ENCODE results near the gene ST3GAL4. TPM values are rescaled to one million over a fixed set of nuclear protein-coding genes. Genes with fewer than 3 reads are reported as not detected.
"Not testable (repeated sequence)": the region's sequence is repeated elsewhere in the genome, so short reads cannot be mapped to it uniquely, and the experiment has no call there.

The ST3GAL4 gene
- total RNA-seq, 1 experiment from 2014 or later: 198 TPM

- in situ Hi-C loops (cut with HindIII; ENCODE audit: low pct_unique_long_range_greater_than_20kb, low sequenced_read_pairs); DNase-seq (ENCODE audit: low read depth, low spot score): not testable (repeated sequence)
These were observed 13.0 kb downstream of the ST3GAL4 start for GRCh38 chr11:126368336-126369119.

DNA sequence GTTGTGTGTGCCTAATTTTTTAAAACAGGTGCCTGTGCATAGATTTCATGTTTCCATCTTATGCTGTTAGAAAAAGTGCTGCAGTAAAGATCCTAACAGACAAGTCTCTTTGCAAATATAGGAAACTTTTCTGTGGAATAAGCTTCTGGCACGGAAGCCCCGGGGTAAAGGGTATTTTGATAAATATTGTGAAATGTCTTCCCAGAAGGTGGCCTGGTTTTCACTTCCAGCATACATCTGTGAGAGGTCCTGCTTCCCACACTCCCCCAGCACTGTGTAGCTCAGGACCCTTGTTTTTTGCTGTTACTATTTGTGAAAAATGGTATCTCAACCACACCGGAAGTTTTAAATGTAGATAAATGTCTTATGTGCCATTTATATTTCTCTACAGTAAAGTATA is 14.5 kb downstream of the ST3GAL4 start:
- in situ Hi-C loops (cut with HindIII; ENCODE audit: low pct_unique_long_range_greater_than_20kb, low sequenced_read_pairs): no loop called here
- no peak for DNase-seq (ENCODE audit: low read depth, low spot score)

GRCh38 chr11:126371595-126371994 is 16.1 kb downstream of the ST3GAL4 start:
- DNase-seq (ENCODE audit: low read depth, low spot score): no peak
- in situ Hi-C loops (cut with HindIII; ENCODE audit: low pct_unique_long_range_greater_than_20kb, low sequenced_read_pairs): no loop called here

- peak; percentile 94 for DNase-seq (ENCODE audit: low read depth, low spot score)
- in situ Hi-C loops (cut with HindIII; ENCODE audit: low pct_unique_long_range_greater_than_20kb, low sequenced_read_pairs): not testable (repeated sequence)
These were observed 18.0 kb downstream of the ST3GAL4 start for GRCh38 chr11:126373389-126374066.

- DNase-seq (ENCODE audit: low read depth, low spot score); in situ Hi-C loops (cut with HindIII; ENCODE audit: low pct_unique_long_range_greater_than_20kb, low sequenced_read_pairs): not testable (repeated sequence)
These were observed 19.2 kb downstream of the ST3GAL4 start for GRCh38 chr11:126374562-126375300.

DNA sequence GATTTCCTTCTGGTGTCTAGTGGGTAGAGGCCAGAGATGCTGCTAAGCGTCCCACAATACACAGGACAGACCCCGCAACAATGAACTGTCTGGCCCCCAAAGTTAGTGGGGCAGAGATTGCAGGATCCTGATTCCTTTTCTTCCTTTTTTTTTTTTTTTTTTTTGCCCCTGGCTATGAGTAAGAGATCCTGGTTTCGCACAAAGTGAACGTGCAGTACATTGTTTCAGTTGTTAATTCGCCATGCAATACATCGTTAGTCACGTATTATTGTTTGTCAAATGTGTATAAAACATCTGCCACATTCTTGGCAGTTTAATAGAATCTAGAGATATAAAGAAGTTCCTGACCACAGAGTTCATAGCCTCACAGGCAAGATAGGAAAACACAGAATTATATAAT is 20.2 kb downstream of the ST3GAL4 start:
- DNase-seq (ENCODE audit: low read depth, low spot score): no peak
- in situ Hi-C loops (cut with HindIII; ENCODE audit: low pct_unique_long_range_greater_than_20kb, low sequenced_read_pairs): no loop called here

GRCh38 chr11:126378763-126379162 is 23.3 kb downstream of the ST3GAL4 start:
- DNase-seq (ENCODE audit: low read depth, low spot score): no peak
- in situ Hi-C loops (cut with HindIII; ENCODE audit: low pct_unique_long_range_greater_than_20kb, low sequenced_read_pairs): no loop called here

- no peak for DNase-seq (ENCODE audit: low read depth, low spot score)
- in situ Hi-C loops (cut with HindIII; ENCODE audit: low pct_unique_long_range_greater_than_20kb, low sequenced_read_pairs): no loop called here
These were observed 25.4 kb downstream of the ST3GAL4 start for GRCh38 chr11:126380909-126381308.

GRCh38 chr11:126381960-126382359 is 26.5 kb downstream of the ST3GAL4 start:
- in situ Hi-C loops (cut with HindIII; ENCODE audit: low pct_unique_long_range_greater_than_20kb, low sequenced_read_pairs): not testable (repeated sequence)

GRCh38 chr11:126382641-126383040 is 27.2 kb downstream of the ST3GAL4 start:
- DNase-seq (ENCODE audit: low read depth, low spot score); in situ Hi-C loops (cut with HindIII; ENCODE audit: low pct_unique_long_range_greater_than_20kb, low sequenced_read_pairs): not testable (repeated sequence)

More at GRCh38 chr11:126381960-126382359, 26.5 kb downstream of the ST3GAL4 start:
- DNase-seq (ENCODE audit: low read depth, low spot score): not testable (repeated sequence)

- in situ Hi-C loops (cut with HindIII; ENCODE audit: low pct_unique_long_range_greater_than_20kb, low sequenced_read_pairs): no loop called here
- DNase-seq (ENCODE audit: low read depth, low spot score): no peak
These were observed 28.2 kb downstream of the ST3GAL4 start for GRCh38 chr11:126383339-126384335.

GRCh38 chr11:126384449-126385070 is 29.1 kb downstream of the ST3GAL4 start:
- no peak for DNase-seq (ENCODE audit: low read depth, low spot score)
- in situ Hi-C loops (cut with HindIII; ENCODE audit: low pct_unique_long_range_greater_than_20kb, low sequenced_read_pairs): no loop called here

DNA sequence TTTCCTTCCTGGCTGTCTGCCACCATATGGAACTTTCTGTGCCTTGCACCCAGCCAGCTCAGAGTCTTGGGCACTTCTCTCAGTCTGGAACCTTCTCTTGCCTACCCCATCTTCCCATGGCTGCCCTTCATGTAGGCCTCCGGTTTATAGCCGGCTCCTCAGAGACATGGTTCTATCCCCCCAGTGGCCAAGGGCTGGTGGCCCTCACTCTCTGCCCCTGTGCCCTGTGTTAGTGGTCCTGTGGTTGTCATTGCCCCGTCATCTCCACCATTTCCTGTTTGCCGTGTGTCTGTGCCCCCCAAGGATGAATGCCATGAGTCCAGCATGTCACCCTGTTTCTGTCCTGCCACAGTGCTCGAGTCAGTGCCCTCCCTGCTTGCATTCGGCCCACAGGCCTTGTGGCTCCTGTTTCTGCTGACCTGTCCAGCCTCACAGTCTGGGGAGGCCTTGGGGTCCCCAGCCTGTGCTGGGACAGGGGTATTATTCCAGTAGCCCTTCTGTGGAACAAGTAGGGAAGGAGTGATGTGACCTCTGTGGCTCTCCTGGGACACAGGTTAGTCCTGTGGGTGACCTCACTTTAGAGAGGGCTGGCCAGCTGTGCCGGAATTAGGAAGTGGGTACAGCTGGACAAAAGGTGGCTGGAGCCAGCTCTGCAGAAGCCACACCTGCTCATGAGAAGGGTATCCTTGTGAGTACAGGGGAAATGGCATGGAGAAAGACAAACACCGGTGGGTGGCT is 30.7 kb downstream of the ST3GAL4 start:
- in situ Hi-C loops (cut with HindIII; ENCODE audit: low pct_unique_long_range_greater_than_20kb, low sequenced_read_pairs): no loop called here

GRCh38 chr11:126386729-126387071 is 31.2 kb downstream of the ST3GAL4 start:
- in situ Hi-C loops (cut with HindIII; ENCODE audit: low pct_unique_long_range_greater_than_20kb, low sequenced_read_pairs): not testable (repeated sequence)

More for the DNA sequence above, 30.7 kb downstream of the ST3GAL4 start:
- no peak for DNase-seq (ENCODE audit: low read depth, low spot score)

DNA sequence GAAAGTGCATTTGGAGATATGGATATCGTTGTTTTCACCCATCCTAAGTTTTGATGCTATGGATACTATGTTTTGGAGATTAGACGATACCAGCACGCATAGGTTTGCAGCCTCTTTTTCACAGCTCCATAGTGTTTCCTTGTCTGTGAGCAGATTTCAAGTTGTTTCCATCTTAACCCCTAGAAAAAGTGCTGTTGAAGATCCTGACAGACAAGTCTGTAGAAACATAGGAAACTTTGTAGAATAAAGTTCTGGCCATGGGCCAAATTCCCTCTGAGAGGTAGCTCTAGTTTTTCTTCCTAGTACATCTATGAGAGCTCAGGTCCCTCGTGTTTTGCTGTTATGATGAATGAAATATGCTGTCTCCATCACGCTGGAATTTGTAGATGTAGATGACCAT is 32.4 kb downstream of the ST3GAL4 start:
- DNase-seq (ENCODE audit: low read depth, low spot score): no peak
- in situ Hi-C loops (cut with HindIII; ENCODE audit: low pct_unique_long_range_greater_than_20kb, low sequenced_read_pairs): no loop called here

More at GRCh38 chr11:126386729-126387071, 31.2 kb downstream of the ST3GAL4 start:
- DNase-seq (ENCODE audit: low read depth, low spot score): not testable (repeated sequence)

- peak; percentile 72 for DNase-seq (ENCODE audit: low read depth, low spot score)
- in situ Hi-C loops (cut with HindIII; ENCODE audit: low pct_unique_long_range_greater_than_20kb, low sequenced_read_pairs): no loop called here
These were observed 34.9 kb downstream of the ST3GAL4 start for GRCh38 chr11:126390272-126390867.

Measured in SK-MEL-5 (cell line).